Esophagus muscularis mucosa (tissue), 4 donors: Measurements from ENCODE around the gene ACSM3. TPM values are rescaled to one million over a fixed set of nuclear protein-coding genes. Genes with fewer than 3 reads are reported as not detected.
"Not testable (repeated sequence)": the region's sequence is repeated elsewhere in the genome, so short reads cannot be mapped to it uniquely, and the experiment has no call there.

Experiments
- DNase-seq: peaks from one replicate; pipeline ENCODE4 v3.0.0-alpha.2; 2017; ENCODE audit errors: extremely low spot score
- H3K27ac ChIP-seq, 4 donors: fragments of 200-600 bp; sonication (generic); replicated peaks in 1 of 4; 1 replicate in 3 of 4; 2 replicates in 1 of 4; pipeline ENCODE4 v1.5.1; 2016 to 2019; ENCODE audit warnings: mild to moderate bottlenecking in 1 of 4
- H3K27me3 ChIP-seq, 4 donors: fragments of 200-600 bp; sonication (generic); one replicate each; pipeline versions ENCODE4 v1.5.1 to v1.6.0; 2016 to 2019
- H3K36me3 ChIP-seq, 4 donors: fragments of 200-600 bp; sonication (generic); one replicate each; pipeline ENCODE4 v1.5.1; 2016 to 2019
- H3K4me1 ChIP-seq, 4 donors: fragments of 200-600 bp; sonication (generic); one replicate each; pipeline ENCODE4 v1.5.1; 2016 to 2019
- H3K4me3 ChIP-seq, 4 donors: fragments of 200-600 bp; sonication (generic); 1 replicate in 2 of 4; 2 replicates in 2 of 4; pipeline ENCODE4 v1.5.1; 2016 to 2019; ENCODE audit warnings: mild to moderate bottlenecking in 4 of 4, moderate library complexity in 1 of 4
- H3K9me3 ChIP-seq, 4 donors: fragments of 200-600 bp; sonication (generic); 1 replicate in 3 of 4; 2 replicates in 1 of 4; pipeline ENCODE4 v1.5.1; 2016 to 2019
- EP300 ChIP-seq: sonication (generic); formaldehyde crosslinking; IDR thresholded peaks from one replicate; pipeline ENCODE4 v1.6.1; 2017; ENCODE audit warnings: antibody characterized with exemption
- POLR2A ChIP-seq: fragments of 450-650 bp; IDR thresholded peaks from one replicate; pipeline ENCODE4 v1.6.1; 2017; ENCODE audit warnings: antibody characterized with exemption, moderate library complexity, mild to moderate bottlenecking, low read depth
- POLR2AphosphoS5 ChIP-seq, 2 donors: sonication (generic); formaldehyde crosslinking; IDR thresholded peaks; one replicate each; pipeline ENCODE4 v1.6.1; 2017; ENCODE audit warnings: antibody characterized with exemption in 2 of 2
- WGBS: methylation state at CpG from one replicate; pipeline ENCODE4 v1.1.5; 2018; 5-methylcytosine and 5-hydroxymethylcytosine counted together
- intact Hi-C: fragments of 100-400 bp; cut with DNase I; formaldehyde crosslinking; loops from one replicate; pipeline ENCODE4 v1.15.1; 2023
- total RNA-seq, 4 donors: library from RNA; depleted of rRNA; stranded (reverse); fragments of >200 nt; gene quantifications; one replicate each; pipeline versions ENCODE4 v1.1.0 to v1.2.1, GENCODE V29; 2016
- TF ChIP-seq, protein P1 (sequence below), 3 experiments: fragments of 200-600 bp in 2 of 3; fragments of 450-650 bp in 1 of 3; sonication (generic) in 2 of 3; IDR thresholded peaks; one replicate each; pipeline ENCODE4 v1.5.1; 2017 to 2019; ENCODE audit warnings: antibody characterized with exemption in 3 of 3, mild to moderate bottlenecking in 2 of 3, moderate library complexity in 1 of 3

ACSM3 gene
- total RNA-seq, 4 donors from 2014 or later: 4.3 to 11.0 (median 5.9) TPM

GRCh38 chr16:20755238-20755637 is 8.6 kb upstream of the ACSM3 start:
- 78% methylated on average over 1 of the region's 1 CpG for WGBS
- intact Hi-C loops: no loop called here

DNA sequence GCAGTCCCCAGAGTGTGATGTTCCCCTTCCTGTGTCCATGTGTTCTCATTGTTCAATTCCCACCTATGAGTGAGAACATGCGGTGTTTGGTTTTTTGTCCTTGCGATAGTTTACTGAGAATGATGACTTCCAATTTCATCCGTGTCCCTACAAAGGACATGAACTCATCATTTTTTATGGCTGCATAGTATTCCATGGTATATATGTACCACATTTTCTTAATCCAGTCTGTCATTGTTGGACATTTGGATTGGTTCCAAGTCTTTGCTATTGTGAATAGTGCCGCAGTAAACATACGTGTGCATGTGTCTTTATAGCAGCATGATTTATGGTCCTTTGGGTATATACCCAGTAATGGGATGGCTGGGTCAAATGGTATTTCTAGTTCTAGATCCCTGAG is 8.0 kb upstream of the ACSM3 start:
- H3K4me1 ChIP-seq, intact Hi-C loops, H3K4me3 ChIP-seq, DNase-seq, H3K27me3 ChIP-seq, H3K9me3 ChIP-seq, H3K27ac ChIP-seq, H3K36me3 ChIP-seq: not testable (repeated sequence)
- 100% methylated on average over 2 of the region's 5 CpGs for WGBS

More at GRCh38 chr16:20755238-20755637, 8.6 kb upstream of the ACSM3 start:
- no peaks in the 10 kb centered on the region for H3K36me3 ChIP-seq
- no peak overlapping the region for H3K4me3 ChIP-seq
- H3K27me3 ChIP-seq: no peaks in the 10 kb centered on the region
- no peak for DNase-seq
- no peaks in the 10 kb centered on the region for H3K4me1 ChIP-seq
- TF ChIP-seq, protein P1, sequence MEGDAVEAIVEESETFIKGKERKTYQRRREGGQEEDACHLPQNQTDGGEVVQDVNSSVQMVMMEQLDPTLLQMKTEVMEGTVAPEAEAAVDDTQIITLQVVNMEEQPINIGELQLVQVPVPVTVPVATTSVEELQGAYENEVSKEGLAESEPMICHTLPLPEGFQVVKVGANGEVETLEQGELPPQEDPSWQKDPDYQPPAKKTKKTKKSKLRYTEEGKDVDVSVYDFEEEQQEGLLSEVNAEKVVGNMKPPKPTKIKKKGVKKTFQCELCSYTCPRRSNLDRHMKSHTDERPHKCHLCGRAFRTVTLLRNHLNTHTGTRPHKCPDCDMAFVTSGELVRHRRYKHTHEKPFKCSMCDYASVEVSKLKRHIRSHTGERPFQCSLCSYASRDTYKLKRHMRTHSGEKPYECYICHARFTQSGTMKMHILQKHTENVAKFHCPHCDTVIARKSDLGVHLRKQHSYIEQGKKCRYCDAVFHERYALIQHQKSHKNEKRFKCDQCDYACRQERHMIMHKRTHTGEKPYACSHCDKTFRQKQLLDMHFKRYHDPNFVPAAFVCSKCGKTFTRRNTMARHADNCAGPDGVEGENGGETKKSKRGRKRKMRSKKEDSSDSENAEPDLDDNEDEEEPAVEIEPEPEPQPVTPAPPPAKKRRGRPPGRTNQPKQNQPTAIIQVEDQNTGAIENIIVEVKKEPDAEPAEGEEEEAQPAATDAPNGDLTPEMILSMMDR (IDR thresholded peaks at IDR 0.05): no peak
- no peak for TF ChIP-seq POLR2A
- TF ChIP-seq POLR2AphosphoS5 (IDR thresholded peaks at IDR 0.05): no peak
- no peak for TF ChIP-seq EP300
- no peaks in the 10 kb centered on the region for H3K9me3 ChIP-seq
- no peak overlapping the region for H3K27ac ChIP-seq

- Histone ChIP-seq H3K27ac (no peak overlapping the region), H3K4me3 (no peak overlapping the region), H3K9me3 (no peaks in the 10 kb centered on the region), H3K36me3 (no peaks in the 10 kb centered on the region), H3K27me3 (no peaks in the 10 kb centered on the region), H3K4me1 (peaks cover 0 to 9% (median 5%) of the 10 kb centered on the region in 4 donors)
- 81% methylated on average over 2 of the region's 2 CpGs for WGBS
- TF ChIP-seq EP300 (no peak), POLR2AphosphoS5 (IDR thresholded peaks at IDR 0.05) (no peak), POLR2A (no peak)
- TF ChIP-seq, protein P1 (IDR thresholded peaks at IDR 0.05): no peak
- peak; percentile 3 for DNase-seq
- intact Hi-C loops: no loop called here
Observed at GRCh38 chr16:20760346-20760745, 3.5 kb upstream of the ACSM3 start.

- intact Hi-C loops: no loop called here
- TF ChIP-seq POLR2A (no peak), POLR2AphosphoS5 (IDR thresholded peaks at IDR 0.05) (no peak), EP300 (no peak)
- TF ChIP-seq, protein P1 (IDR thresholded peaks at IDR 0.05): no peak
- no peak overlapping the region for H3K4me3 ChIP-seq
- no peaks in the 10 kb centered on the region for H3K27me3 ChIP-seq
- H3K9me3 ChIP-seq: no peaks in the 10 kb centered on the region
- no peak overlapping the region for H3K27ac ChIP-seq
- 93% methylated on average over 1 of the region's 1 CpG for WGBS
- DNase-seq: no peak
- peaks cover 0 to 9% (median 5%) of the 10 kb centered on the region in 4 donors for H3K4me1 ChIP-seq
- H3K36me3 ChIP-seq: no peaks in the 10 kb centered on the region
Observed at GRCh38 chr16:20761175-20761574, 2.6 kb upstream of the ACSM3 start.

DNA sequence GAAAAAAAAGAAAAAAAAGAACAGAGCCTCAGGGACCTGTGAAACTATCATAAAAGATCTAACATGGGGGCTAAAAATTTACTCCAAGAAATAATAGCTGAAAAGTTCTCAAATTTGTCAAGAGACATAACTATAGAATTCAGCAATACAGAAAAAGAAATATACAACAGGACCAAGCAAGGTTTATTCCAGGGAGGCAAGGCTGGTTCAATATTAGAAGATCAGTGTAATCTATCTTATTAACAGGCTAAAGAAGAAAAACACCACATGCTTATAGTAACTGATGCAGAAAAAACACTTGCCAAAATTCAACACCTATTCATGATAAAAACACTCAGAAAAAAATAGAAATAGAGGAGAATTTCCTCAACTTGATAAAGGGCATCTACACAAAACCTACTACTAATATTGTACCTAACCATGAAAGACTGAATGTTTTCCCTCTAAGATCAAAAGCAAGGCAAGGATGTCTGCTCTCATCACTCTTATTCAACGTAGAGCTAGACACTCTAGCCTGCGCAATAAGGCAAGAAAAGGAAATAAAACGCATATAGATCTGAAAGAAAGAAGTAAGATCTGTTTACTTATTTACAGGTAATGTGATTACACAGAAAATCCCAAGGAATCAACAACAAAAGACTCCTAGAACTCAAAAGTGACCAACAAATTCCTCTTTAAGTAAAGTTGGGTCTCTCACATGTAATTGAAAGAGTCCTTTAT is 1.2 kb upstream of the ACSM3 start:
- no peaks in the 10 kb centered on the region for H3K27me3 ChIP-seq
- no peak for DNase-seq
- H3K4me3 ChIP-seq: no peak overlapping the region
- no peaks in the 10 kb centered on the region for H3K36me3 ChIP-seq
- WGBS: 95% methylated on average over 3 of the region's 3 CpGs
- H3K9me3 ChIP-seq: no peaks in the 10 kb centered on the region
- peak overlapping the region in 1 of 4 donors; percentile 68 for H3K27ac ChIP-seq
- TF ChIP-seq, protein P1 (IDR thresholded peaks at IDR 0.05): no peak
- peaks cover 0 to 9% (median 5%) of the 10 kb centered on the region in 4 donors for H3K4me1 ChIP-seq
- intact Hi-C loops: no loop called here

GRCh38 chr16:20764448-20764847 is 634 bp downstream of the ACSM3 start:
- peak overlapping the region in 2 of 4 donors; percentile 54 to 75 for H3K27ac ChIP-seq
- H3K27me3 ChIP-seq, H3K4me3 ChIP-seq, H3K36me3 ChIP-seq, intact Hi-C loops, H3K4me1 ChIP-seq, H3K9me3 ChIP-seq: not testable (repeated sequence)
- DNase-seq: peak; percentile 17
- 91% methylated on average over 1 of the region's 1 CpG for WGBS
